ENCODE results near the gene HDAC9. TPM values are rescaled to one million over a fixed set of nuclear protein-coding genes. Genes with fewer than 3 reads are reported as not detected.

Gene HDAC9
- total RNA-seq, 2 donors from 2014 or later: 1.5 to 4.0 TPM

DNA sequence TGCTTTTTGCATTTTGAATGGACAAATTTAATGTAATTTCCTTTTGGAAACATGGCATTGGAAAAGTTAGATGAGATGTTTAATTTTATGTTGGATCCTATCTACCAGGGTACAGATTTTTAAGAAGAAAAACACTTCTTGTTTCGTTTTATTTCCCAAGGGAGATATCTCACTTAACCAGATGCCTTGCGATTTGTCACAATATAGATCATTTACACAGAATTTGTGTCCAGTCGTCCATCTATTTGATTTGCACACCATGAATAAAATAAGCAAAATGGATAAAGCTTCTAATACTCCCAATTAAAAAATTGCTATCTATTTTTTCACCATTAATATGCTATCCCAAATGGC, 25.7 kb downstream of the HDAC9 start:
- no peak overlapping the region for H3K9ac ChIP-seq (ENCODE audit: extremely low read depth, low read length, poor library complexity, severe bottlenecking)
- TF ChIP-seq, protein P1, sequence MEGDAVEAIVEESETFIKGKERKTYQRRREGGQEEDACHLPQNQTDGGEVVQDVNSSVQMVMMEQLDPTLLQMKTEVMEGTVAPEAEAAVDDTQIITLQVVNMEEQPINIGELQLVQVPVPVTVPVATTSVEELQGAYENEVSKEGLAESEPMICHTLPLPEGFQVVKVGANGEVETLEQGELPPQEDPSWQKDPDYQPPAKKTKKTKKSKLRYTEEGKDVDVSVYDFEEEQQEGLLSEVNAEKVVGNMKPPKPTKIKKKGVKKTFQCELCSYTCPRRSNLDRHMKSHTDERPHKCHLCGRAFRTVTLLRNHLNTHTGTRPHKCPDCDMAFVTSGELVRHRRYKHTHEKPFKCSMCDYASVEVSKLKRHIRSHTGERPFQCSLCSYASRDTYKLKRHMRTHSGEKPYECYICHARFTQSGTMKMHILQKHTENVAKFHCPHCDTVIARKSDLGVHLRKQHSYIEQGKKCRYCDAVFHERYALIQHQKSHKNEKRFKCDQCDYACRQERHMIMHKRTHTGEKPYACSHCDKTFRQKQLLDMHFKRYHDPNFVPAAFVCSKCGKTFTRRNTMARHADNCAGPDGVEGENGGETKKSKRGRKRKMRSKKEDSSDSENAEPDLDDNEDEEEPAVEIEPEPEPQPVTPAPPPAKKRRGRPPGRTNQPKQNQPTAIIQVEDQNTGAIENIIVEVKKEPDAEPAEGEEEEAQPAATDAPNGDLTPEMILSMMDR (conservative IDR thresholded peaks at IDR 0.05): no peak
- H3K4me3 Mint-ChIP-seq: no peak overlapping the region
- WGBS, 2 experiments (ENCODE audit: insufficient coverage in 1 of 2, insufficient read length in 1 of 2): 84 to 87% methylated on average over 2 to 3 of the region's 3 CpGs
- H3K27ac Mint-ChIP-seq: no peak overlapping the region
- no peak overlapping the region for H3K4me3 ChIP-seq (ENCODE audit: low read length)
- no peaks in the 10 kb centered on the region for H3K4me1 ChIP-seq (ENCODE audit: control insufficient read depth, insufficient read depth, low read length)
- H3K9me3 ChIP-seq (ENCODE audit: control insufficient read depth, low read length): no peaks in the 10 kb centered on the region
- H3K36me3 Mint-ChIP-seq (ENCODE audit: low read depth): no peaks in the 10 kb centered on the region
- no peak overlapping the region for H3K27ac ChIP-seq (ENCODE audit: low read depth, low read length)
- H3K27me3 ChIP-seq (ENCODE audit: control insufficient read depth, insufficient read depth, low read length, poor library complexity, severe bottlenecking): no peaks in the 10 kb centered on the region
- H3K27me3 Mint-ChIP-seq (ENCODE audit: insufficient read depth): no peaks in the 10 kb centered on the region
- no peaks in the 10 kb centered on the region for H3K4me1 Mint-ChIP-seq
- no peak for DNase-seq
- no peaks in the 10 kb centered on the region for H3K36me3 ChIP-seq (ENCODE audit: control insufficient read depth, insufficient read depth, low read length)
- H3K9me3 Mint-ChIP-seq: no peaks in the 10 kb centered on the region

DNA sequence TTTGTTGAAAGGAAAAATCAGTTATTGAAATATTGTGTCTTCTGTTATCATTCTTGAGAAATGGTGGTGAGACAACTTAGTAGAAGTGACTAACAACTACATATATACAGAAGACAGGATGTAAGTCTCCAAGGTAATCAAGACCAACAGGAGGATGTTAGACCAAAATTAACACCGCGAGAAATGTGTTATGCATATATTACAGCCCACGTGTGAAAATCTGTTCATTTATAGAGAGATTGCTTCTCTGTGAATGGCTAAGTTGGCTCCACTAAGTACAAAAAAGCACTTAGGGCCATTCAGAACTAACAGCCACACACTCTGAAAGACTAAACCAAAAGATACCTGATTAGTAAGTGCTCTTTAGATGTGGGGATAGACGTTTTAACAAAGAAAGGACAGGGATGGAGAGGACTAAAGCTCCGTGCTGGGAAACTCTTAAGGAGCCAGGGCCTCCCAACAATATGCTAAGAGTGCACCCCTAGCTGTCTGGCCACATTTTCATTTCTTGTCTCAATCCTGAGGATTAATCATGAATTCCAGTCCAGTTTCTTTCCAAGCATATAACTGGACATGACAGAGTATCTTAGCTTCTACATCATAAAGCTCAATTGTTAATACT, 26.5 kb downstream of the HDAC9 start:
- Histone ChIP-seq H3K4me1 (ENCODE audit: control insufficient read depth, insufficient read depth, low read length) (no peaks in the 10 kb centered on the region), H3K9ac (ENCODE audit: extremely low read depth, low read length, poor library complexity, severe bottlenecking) (no peak overlapping the region), H3K9me3 (ENCODE audit: control insufficient read depth, low read length) (no peaks in the 10 kb centered on the region), H3K27ac (ENCODE audit: low read depth, low read length) (no peak overlapping the region), H3K4me3 (ENCODE audit: low read length) (no peak overlapping the region), H3K27me3 (ENCODE audit: control insufficient read depth, insufficient read depth, low read length, poor library complexity, severe bottlenecking) (no peaks in the 10 kb centered on the region), H3K36me3 (ENCODE audit: control insufficient read depth, insufficient read depth, low read length) (no peaks in the 10 kb centered on the region)
- no peak for DNase-seq
- Mint-ChIP-seq H3K4me1 (no peaks in the 10 kb centered on the region), H3K36me3 (ENCODE audit: low read depth) (no peaks in the 10 kb centered on the region), H3K27ac (no peak overlapping the region), H3K4me3 (no peak overlapping the region), H3K27me3 (ENCODE audit: insufficient read depth) (no peaks in the 10 kb centered on the region), H3K9me3 (no peaks in the 10 kb centered on the region)
- 81% methylated on average over 5 of the region's 5 CpGs; no CpG with 5 or more reads in 1 of the 2 experiments for WGBS, 2 experiments (ENCODE audit: insufficient coverage in 1 of 2, insufficient read length in 1 of 2)
- TF ChIP-seq, protein P1 (conservative IDR thresholded peaks at IDR 0.05): no peak

DNA sequence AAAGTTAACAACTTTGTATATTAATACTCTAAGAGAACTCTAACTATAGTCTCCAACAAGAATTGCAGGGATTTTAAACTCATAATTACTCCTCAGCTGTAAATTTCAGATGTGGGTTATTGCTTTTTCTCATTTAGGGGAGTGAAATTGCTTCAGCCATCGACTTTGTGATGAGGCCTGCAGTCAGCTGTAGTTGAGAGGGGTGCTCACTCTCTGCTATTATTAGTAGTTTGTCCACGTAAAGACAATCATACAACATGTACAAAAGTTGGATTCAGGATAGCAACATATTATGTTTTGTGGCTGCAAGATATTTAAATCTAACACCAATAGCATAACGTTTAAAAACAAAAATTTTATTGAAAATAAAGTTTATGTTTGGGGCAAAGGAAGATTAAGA, 28.7 kb downstream of the HDAC9 start:
- Histone ChIP-seq H3K4me3 (ENCODE audit: low read length) (no peak overlapping the region), H3K4me1 (ENCODE audit: control insufficient read depth, insufficient read depth, low read length) (no peaks in the 10 kb centered on the region), H3K9me3 (ENCODE audit: control insufficient read depth, low read length) (no peaks in the 10 kb centered on the region), H3K27me3 (ENCODE audit: control insufficient read depth, insufficient read depth, low read length, poor library complexity, severe bottlenecking) (no peaks in the 10 kb centered on the region), H3K27ac (ENCODE audit: low read depth, low read length) (no peak overlapping the region), H3K9ac (ENCODE audit: extremely low read depth, low read length, poor library complexity, severe bottlenecking) (no peak overlapping the region), H3K36me3 (ENCODE audit: control insufficient read depth, insufficient read depth, low read length) (no peaks in the 10 kb centered on the region)
- Mint-ChIP-seq H3K27me3 (ENCODE audit: insufficient read depth) (no peaks in the 10 kb centered on the region), H3K4me3 (no peak overlapping the region), H3K27ac (no peak overlapping the region), H3K9me3 (no peaks in the 10 kb centered on the region), H3K4me1 (no peaks in the 10 kb centered on the region), H3K36me3 (ENCODE audit: low read depth) (no peaks in the 10 kb centered on the region)
- TF ChIP-seq, protein P1 (conservative IDR thresholded peaks at IDR 0.05): no peak
- 72% methylated on average over 2 of the region's 3 CpGs; no CpG with 5 or more reads in 1 of the 2 experiments for WGBS, 2 experiments (ENCODE audit: insufficient coverage in 1 of 2, insufficient read length in 1 of 2)
- no peak for DNase-seq
